Activated CD4-positive, alpha-beta memory T cell treated with anti-CD3 and anti-CD28 coated beads, Interleukin-2, amount 10 ng/mL, durations not matched to agents 7 days and 5 days (primary cell): Measurements from ENCODE around the gene EXOC3L4. TPM values are rescaled to one million over a fixed set of nuclear protein-coding genes. Genes with fewer than 3 reads are reported as not detected.
"Not testable (repeated sequence)": the region's sequence is repeated elsewhere in the genome, so short reads cannot be mapped to it uniquely, and the experiment has no call there.

Experiments
- CTCF ChIA-PET: fragments of 350-600 bp; sonication (Branson Sonifier 250); formaldehyde crosslinking; loops from one replicate; lab custom pipeline; 2021; ENCODE audit warnings: antibody characterized with exemption, inconsistent platforms; lab: Charles Lee
- POLR2A ChIA-PET: fragments of 350-600 bp; sonication (Branson Sonifier 250); formaldehyde crosslinking; loops from one replicate; lab custom pipeline; 2021; ENCODE audit warnings: antibody characterized with exemption; lab: Charles Lee
- DNase-seq: peaks from one replicate; pipeline ENCODE4 v3.0.0-alpha.2; 2020
- H3K27ac Mint-ChIP-seq: one replicate; pipeline ENCODE4 v1.8.0; 2021; ENCODE audit warnings: mild to moderate bottlenecking, mixed read lengths
- H3K27me3 Mint-ChIP-seq: one replicate; pipeline ENCODE4 v1.8.0; 2021; ENCODE audit warnings: mixed read lengths
- H3K36me3 Mint-ChIP-seq: one replicate; pipeline ENCODE4 v1.8.0; 2021; ENCODE audit warnings: low read depth, mixed read lengths
- H3K4me1 Mint-ChIP-seq: one replicate; pipeline ENCODE4 v1.8.0; 2021; ENCODE audit warnings: mixed read lengths
- H3K4me3 Mint-ChIP-seq: one replicate; pipeline ENCODE4 v1.8.0; 2021; ENCODE audit warnings: mild to moderate bottlenecking, mixed read lengths
- H3K9me3 Mint-ChIP-seq: one replicate; pipeline ENCODE4 v1.8.0; 2021; ENCODE audit warnings: mixed read lengths
- total RNA-seq, 2 experiments: library from RNA; stranded (reverse); gene quantifications; one replicate each; pipeline ENCODE4 v1.2.3, GENCODE V29; 2021

EXOC3L4 gene
- total RNA-seq, 2 experiments from 2014 or later, result not detected

DNA sequence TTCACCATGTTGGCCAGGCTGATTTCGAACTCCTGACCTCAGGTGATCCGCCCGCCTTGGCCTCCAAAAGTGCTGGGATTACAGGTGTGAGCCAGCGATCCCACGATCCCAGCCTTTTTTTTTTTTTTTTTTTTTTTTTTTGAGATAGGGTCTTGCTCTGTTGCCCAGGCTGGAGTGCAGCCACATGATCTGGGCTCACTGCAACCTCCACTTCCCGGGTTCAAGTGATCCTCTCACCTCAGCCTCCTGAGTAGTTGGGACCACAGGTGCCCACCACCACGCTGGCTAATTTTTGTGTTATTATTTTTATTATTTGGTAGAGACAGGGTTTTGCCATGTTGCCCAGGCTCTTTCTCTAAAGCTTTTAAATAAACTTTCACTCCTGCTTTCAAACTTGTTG, 23.0 kb downstream of the EXOC3L4 start:
- DNase-seq, H3K27ac Mint-ChIP-seq, POLR2A ChIA-PET, H3K9me3 Mint-ChIP-seq, CTCF ChIA-PET, H3K4me3 Mint-ChIP-seq, H3K36me3 Mint-ChIP-seq: not testable (repeated sequence)
- peaks cover 11% of the 10 kb centered on the region for H3K4me1 Mint-ChIP-seq
- H3K27me3 Mint-ChIP-seq, result peaks cover 21% of the 10 kb centered on the region

DNA sequence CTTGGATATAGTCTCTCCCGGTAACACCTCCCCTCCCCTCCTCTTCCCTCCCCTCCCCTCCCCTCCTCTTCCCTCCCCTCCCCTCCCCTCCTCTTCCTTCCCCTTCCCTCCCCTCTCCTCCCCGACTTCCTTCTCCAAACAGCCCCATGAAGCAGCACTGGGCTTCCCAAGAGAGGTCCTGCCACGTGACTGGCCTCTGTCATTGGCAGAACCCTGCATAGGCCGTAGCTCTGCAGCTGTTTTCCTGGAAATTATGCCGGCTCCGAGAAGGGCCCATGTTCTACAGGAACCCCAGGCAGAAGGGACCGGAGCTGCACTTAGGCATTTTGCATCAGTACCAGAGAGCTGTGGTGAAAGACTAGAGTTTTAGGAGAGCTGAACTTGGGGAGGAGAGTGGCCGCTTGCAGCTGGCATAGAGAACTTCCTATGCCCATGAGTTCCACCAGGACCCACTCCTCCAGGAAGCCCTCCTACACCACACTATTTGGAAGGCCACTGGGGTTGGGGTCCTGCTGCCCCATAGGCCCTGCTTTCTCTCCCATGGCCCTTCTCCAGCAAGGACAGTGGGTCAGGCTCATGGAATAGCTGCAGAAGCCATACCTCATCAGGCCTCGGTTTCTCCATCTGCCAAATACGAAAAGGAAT, 23.6 kb downstream of the EXOC3L4 start:
- no peak overlapping the region for H3K27ac Mint-ChIP-seq
- DNase-seq, result no peak
- no peak overlapping the region for H3K4me3 Mint-ChIP-seq
- H3K27me3 Mint-ChIP-seq, result peaks cover 21% of the 10 kb centered on the region
- ChIA-PET CTCF (no interaction called here), POLR2A (no interaction called here)
- no peaks in the 10 kb centered on the region for H3K36me3 Mint-ChIP-seq
- no peaks in the 10 kb centered on the region for H3K9me3 Mint-ChIP-seq
- H3K4me1 Mint-ChIP-seq, result peaks cover 11% of the 10 kb centered on the region

DNA sequence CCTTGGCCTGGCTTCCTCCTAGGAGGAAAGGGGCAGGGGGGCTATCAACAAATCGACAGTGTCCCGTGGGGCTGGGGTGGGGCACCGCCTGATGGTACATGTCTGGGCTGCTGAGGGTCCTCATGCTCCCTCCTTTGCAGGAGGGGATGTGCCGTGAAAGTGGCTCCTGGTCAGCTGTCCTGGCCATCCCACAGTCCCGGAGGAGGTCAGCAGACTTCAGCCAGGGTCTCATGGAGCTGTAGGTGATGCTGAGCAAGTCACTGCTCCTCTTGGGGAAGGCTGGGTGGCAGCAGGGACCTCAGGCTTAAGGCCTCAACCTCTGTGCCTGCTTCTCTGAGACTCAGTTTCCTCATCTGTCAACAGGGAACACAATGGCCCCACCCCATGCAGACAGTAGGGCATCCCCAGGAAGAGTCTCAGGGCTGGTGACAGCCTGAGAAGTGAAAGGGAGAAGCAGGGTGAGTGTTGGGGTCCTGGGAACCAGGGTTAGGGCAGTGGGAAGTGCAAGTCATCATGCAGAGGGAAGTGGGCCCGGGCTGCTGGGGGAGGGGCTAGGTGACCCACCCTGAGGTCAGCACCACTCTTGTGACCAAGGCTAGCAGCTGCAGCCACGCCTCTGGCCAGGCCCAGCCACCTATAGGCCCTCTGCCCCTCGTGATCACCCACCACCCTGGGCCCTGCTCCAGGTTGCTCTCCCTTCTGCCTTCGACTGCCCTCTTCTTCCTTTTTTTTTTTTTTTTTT, 24.3 kb downstream of the EXOC3L4 start:
- ChIA-PET CTCF (no interaction called here), POLR2A (no interaction called here)
- Mint-ChIP-seq H3K27me3 (peaks cover 21% of the 10 kb centered on the region), H3K36me3 (no peaks in the 10 kb centered on the region), H3K9me3 (no peaks in the 10 kb centered on the region), H3K27ac (no peak overlapping the region), H3K4me1 (peaks cover 11% of the 10 kb centered on the region), H3K4me3 (no peak overlapping the region)
- DNase-seq, result no peak

DNA sequence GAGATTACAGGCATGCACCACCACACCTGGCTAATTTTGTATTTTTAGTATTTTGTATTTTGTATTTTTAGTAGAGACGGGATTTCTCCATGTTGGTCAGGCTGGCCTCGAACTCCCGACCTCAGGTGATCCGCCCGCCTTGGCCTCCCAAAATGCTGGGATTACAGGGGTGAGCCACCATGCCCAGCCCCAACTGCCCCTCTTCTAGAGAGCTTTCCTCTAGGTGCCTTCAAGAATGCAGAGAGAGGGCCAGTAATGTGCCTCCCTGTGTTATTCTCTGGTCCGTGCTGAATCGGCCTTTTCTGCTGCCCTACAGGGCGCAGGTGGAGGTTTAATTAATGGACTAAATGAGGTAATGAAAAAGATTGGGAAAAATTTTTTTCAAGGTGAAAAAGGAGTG, 25.0 kb downstream of the EXOC3L4 start:
- peaks cover 12% of the 10 kb centered on the region for H3K4me1 Mint-ChIP-seq
- H3K27ac Mint-ChIP-seq, H3K9me3 Mint-ChIP-seq, POLR2A ChIA-PET, CTCF ChIA-PET, H3K36me3 Mint-ChIP-seq, DNase-seq, H3K4me3 Mint-ChIP-seq: not testable (repeated sequence)
- peaks cover 26% of the 10 kb centered on the region for H3K27me3 Mint-ChIP-seq

DNA sequence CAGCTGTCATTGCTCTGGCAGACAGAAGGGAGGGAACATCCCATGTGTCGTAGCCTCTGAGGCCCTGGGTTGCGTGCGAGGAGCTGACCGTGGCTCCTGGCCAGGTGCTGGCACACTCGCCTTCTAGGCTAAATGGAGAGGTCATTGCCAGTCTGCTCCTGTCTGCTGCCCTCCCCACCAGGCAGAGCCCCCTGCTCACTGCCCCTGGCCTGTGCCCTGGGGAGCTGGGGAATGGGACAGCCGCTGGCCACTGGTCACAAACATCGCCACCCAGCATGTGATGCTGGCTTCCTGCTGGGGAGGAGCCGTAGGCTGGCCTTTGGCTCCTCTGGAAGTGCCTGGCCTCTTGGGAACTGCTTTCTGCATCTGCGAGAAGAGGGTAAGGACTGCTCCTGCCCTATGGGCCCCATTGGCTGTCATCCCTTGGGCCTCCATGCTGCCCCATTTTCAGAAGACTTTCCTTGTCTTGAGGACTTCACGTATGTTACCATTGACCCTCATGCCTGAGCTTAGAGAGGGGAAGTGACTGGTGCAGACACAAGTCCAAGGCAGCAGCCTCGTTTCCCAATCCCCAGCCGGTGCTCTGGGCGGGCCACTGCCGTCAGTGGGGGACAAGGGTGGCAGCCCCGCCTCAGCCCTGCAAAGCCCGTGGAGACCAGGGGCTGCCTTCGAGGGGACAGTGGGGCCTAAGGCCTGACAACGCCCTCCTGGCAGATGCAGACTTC, 26.8 kb downstream of the EXOC3L4 start:
- H3K27me3 Mint-ChIP-seq, result peaks cover 26% of the 10 kb centered on the region
- no peak overlapping the region for H3K4me3 Mint-ChIP-seq
- no peaks in the 10 kb centered on the region for H3K36me3 Mint-ChIP-seq
- H3K9me3 Mint-ChIP-seq, result no peaks in the 10 kb centered on the region
- DNase-seq, result no peak
- peaks cover 2% of the 10 kb centered on the region for H3K4me1 Mint-ChIP-seq
- POLR2A ChIA-PET, result no interaction called here
- no peak overlapping the region for H3K27ac Mint-ChIP-seq
- CTCF ChIA-PET, result interaction anchor here (1.0 kb wide), 1 partner anchor 16 kb away, joined by 3 read pairs; no protein-coding TSS in a partner anchor

DNA sequence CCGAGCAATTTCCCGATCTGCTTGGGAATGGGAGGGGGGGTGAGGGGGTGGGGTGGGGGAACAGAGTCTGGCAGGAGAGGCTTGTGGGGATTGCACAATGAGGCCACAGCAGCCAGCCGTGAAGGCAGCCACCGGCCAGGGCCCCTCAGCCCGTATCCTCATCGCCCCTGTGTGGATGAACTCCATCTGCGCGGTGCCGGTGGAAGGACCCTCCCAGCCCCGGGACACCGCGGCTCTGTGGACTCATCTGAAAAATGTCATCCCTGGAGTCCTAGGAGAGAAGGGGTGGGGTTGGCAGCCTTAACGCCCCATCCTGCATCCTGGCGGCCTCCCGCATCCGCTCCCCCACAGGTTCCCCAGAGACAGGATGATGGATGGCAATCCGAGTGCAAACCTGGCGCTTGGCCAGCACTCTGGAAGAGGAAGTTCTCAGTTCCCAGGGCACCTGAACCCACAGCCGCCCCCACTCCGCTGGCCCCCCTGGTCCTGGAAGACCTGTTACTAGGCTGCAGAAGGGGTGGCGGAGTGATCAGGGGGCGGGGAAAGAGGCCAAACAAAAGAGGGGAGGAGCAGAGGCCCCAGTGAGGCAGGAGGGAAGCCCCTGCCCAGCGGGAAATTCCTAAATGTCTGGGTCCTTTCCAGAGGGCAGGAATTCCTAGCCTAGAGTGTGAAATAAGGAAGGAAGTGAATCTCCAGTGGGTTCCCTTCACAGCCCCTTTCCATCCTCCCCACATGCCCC, 27.5 kb downstream of the EXOC3L4 start:
- CTCF ChIA-PET, result interaction anchor here (1.0 kb wide), 1 partner anchor 17 kb away, joined by 3 read pairs; no protein-coding TSS in a partner anchor
- Mint-ChIP-seq H3K36me3 (no peaks in the 10 kb centered on the region), H3K9me3 (no peaks in the 10 kb centered on the region), H3K4me1 (peaks cover 2% of the 10 kb centered on the region), H3K4me3 (no peak overlapping the region), H3K27ac (no peak overlapping the region), H3K27me3 (peaks cover 26% of the 10 kb centered on the region)
- POLR2A ChIA-PET, result no interaction called here
- no peak for DNase-seq

DNA sequence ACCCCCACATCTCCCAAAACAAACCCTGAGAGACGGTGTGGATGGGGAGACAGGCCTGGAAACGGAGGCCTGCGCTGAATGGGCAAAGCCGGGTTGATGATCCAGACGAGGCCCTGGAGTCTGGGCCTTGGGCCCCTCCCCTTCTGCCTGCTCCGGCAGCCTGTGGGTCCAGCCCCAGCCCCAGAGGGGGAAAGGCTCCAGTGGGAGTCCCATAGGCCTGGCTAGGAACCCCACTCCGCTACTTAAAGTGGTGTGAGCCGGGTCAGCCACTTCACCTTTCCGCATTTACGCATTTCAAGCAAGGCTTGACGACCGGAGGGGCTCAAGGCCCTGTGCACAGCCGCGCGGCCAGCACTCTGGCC, 28.0 kb downstream of the EXOC3L4 start:
- Mint-ChIP-seq H3K27me3 (peaks cover 26% of the 10 kb centered on the region), H3K36me3 (no peaks in the 10 kb centered on the region), H3K27ac (no peak overlapping the region), H3K4me1 (peaks cover 2% of the 10 kb centered on the region), H3K9me3 (no peaks in the 10 kb centered on the region), H3K4me3 (no peak overlapping the region)
- DNase-seq, result no peak
- ChIA-PET POLR2A (no interaction called here), CTCF (no interaction called here)

DNA sequence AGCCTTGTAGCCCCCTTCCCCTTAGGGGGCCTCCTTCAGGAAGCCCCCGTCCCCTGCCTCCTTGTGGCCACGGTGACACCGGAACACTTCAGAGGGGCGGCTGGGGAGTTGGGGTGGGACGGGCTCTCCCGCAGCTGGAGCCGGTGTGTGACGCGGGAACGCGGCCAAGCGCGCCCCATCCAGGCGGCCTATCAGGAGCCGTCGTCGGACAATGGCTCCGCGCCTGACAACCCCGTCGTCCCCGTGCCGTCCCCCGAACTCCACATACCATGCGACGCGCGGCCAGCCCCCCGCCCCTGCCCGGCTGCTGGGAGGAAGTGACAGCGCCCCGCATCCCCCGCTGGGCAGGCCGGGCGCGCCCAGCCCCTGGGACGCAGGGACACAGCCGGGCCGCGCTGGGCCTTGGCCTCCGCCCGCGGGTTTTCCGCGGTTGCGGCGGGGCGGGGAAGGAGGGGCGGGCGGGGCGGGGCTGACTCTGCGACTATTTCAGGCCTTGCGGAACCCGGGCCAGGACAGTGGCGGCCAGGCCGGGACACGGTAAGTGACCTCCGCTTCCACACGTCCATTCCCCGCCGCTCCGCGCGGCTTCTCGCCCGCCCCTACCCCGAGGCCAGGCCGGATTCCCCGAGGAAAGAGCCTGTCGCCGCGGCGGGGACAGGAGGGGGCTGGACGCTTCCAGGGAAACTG, 28.6 kb downstream of the EXOC3L4 start, which contains the start of gene TNFAIP2:
Gene TNFAIP2 (plus strand): TSS at position 515 of the 687 bp plus-strand sequence. CDS start 2,997 bp downstream, outside the sequence.
- H3K27me3 Mint-ChIP-seq, result peaks cover 26% of the 10 kb centered on the region
- H3K36me3 Mint-ChIP-seq, result no peaks in the 10 kb centered on the region
- H3K4me1 Mint-ChIP-seq, result peaks cover 2% of the 10 kb centered on the region
- no peak within 1 kb of the TSS for H3K27ac Mint-ChIP-seq
- no peak for DNase-seq
- H3K9me3 Mint-ChIP-seq, result no peaks in the 10 kb centered on the region
- POLR2A ChIA-PET, result no interaction called here
- H3K4me3 Mint-ChIP-seq, result no peak within 1 kb of the TSS
- CTCF ChIA-PET, result no interaction called here

DNA sequence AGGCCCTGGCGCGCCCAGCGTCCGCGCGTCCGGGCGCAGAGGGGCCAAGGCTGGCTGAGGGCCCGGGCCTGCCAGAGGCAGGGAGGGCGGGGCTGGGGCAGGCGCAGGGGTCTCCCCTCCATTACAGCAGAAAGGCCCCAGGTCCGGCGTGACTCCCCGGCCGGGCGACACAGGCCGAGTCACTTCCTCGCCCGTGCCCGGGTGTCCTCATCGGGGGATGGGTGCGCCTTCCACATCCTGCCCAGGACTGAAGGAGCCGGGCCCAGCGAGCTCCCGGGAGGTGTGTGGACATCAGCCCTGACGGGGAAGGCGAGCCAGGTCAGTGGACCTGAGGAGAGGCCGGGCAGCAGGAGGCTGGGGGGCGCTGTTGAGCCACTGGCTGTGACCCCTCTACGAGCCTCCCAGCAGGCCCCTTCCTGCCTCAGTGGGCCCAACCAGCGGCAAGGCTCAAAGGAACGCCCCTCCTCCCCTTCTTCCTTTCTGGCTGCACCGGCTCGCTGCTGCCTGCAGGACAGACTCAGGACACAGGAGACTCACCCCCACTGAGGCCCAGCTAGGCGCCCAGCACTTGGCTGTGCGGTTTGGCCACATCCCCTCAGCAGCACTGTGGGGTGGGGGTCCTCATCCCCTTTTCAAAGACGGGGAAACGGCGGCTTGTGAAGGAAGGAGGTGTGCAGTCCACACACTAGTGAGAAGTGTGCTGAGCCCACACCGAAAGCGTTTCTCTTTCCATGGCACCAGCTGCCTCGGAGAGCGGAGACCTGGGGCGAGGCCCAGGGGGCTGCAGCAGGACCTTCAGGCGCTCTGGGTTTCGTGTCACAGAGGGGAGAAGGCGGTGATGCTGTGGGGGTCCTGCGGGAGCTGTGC, 29.3 kb downstream of the EXOC3L4 start:
- H3K27ac Mint-ChIP-seq, result no peak overlapping the region
- H3K9me3 Mint-ChIP-seq, result no peaks in the 10 kb centered on the region

DNA sequence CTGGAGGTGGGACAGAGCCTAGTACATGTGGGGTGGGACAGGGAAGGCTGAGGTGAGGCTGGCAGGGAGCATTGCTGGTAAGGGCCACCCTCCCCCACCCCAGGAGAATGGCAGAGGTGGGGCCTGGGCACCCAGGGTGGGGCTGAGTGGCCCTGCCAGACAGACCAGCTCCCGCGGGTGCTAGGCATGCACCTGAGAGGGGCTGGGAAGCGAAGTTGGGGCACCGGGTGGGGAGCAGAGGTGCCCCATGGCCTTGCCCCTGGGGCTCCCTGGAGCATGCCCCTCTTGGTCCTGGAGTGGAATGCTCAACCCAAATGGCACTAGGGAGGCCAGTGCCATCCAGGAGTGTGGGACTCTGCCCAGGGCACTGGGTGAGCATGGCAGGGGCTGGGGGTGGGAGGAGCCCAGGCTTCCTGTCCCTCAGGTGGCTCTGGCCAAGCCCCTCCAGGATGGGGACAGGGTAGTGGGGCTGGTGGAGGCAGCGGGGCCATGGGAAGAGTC, 30.0 kb downstream of the EXOC3L4 start:
- peaks cover 26% of the 10 kb centered on the region for H3K27me3 Mint-ChIP-seq
- H3K9me3 Mint-ChIP-seq, result no peaks in the 10 kb centered on the region
- peaks cover 2% of the 10 kb centered on the region for H3K4me1 Mint-ChIP-seq
- ChIA-PET CTCF (no interaction called here), POLR2A (no interaction called here)
- no peak overlapping the region for H3K27ac Mint-ChIP-seq
- H3K36me3 Mint-ChIP-seq, result no peaks in the 10 kb centered on the region
- no peak overlapping the region for H3K4me3 Mint-ChIP-seq
- DNase-seq, result no peak

More for the DNA sequence above, 29.3 kb downstream of the EXOC3L4 start:
- Mint-ChIP-seq H3K27me3 (peaks cover 26% of the 10 kb centered on the region), H3K36me3 (no peaks in the 10 kb centered on the region), H3K4me3 (no peak overlapping the region), H3K4me1 (peaks cover 2% of the 10 kb centered on the region)
- CTCF ChIA-PET, result no interaction called here
- POLR2A ChIA-PET, result no interaction called here
- DNase-seq, result no peak

DNA sequence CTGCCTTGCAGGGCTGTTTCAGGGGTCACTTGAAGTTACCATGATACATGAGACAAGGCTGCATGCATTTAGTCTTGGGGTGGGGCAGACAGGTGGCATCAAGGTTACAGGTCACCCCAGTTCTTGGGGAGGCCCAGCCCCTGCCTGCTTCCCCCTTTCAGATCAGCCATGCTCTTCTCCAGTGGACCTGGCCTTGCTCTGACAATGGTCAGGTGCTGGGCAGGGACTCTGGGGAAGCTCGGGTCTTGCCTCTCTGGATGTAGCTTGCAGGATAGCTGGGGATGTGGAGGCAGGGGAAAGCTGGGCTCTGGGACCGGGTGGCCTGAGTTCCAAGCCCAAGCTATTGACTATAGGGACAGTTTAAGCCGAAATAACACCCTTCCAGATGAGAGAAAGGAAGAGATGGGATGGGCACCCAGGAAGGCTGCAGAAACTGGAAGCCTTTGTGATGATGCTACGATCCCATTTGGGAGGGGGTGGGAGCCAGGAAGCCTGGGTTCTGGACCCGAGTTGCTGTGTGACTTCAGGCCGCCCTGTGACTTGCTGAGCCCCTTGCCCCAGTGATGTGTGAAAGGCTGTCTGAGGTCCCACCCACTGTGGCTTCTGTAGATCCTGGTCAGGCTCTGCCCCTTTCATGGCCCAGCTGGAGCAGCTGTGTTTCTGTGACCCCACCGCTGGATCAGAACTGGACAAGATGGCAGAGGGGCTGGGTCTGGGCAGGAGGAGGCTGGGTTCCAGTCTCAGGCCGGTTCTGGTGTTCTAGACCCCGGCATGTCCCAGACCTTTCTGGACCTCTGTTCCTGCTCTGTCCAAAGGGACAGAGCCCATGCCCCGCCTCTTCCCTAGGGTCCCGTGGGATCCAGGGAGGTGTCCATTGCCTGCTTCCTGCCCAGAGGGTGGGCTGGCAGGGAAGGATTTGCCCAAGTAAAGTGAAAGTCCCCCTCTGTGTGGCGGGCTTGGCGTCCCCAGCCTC, 30.9 kb downstream of the EXOC3L4 start:
- H3K4me1 Mint-ChIP-seq, result peaks cover 2% of the 10 kb centered on the region
- H3K4me3 Mint-ChIP-seq, result no peak overlapping the region
- H3K27me3 Mint-ChIP-seq, result peaks cover 21% of the 10 kb centered on the region
- no peaks in the 10 kb centered on the region for H3K9me3 Mint-ChIP-seq
- H3K27ac Mint-ChIP-seq, result no peak overlapping the region
- ChIA-PET CTCF (no interaction called here), POLR2A (no interaction called here)
- DNase-seq, result no peak
- H3K36me3 Mint-ChIP-seq, result no peaks in the 10 kb centered on the region
